ENCODE data around the gene AMN1.
"Not testable (repeated sequence)": the region's sequence is repeated elsewhere in the genome, so short reads cannot be mapped to it uniquely, and the experiment has no call there.

AMN1 gene

DNA sequence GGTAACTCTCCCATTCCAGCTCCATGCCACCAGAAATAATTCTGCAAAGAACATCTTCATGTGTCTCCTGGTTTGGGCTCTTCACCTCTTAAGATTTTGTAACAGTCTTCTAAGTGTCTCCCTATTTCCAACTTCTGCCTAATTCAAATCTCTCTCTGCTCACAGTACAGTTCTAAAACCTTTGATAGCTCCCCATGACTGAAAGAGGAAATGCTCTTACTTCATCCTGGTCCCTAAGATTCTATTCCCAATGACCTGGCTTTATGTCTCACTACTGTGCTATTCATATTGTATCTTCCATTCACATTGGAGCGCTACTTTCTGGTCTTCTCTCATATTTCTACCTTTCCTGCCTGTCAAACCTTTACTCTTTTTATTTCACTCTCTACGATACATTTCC, 1.6 kb downstream of the AMN1 start:
- in situ Hi-C loops (cut with HindIII; ENCODE audit: low pct_unique_long_range_greater_than_20kb, low sequenced_read_pairs) = no loop called here
- TF ChIP-seq JUND (IDR thresholded peaks at IDR 0.05; ENCODE audit: low read depth) = no peak
- no peak for DNase-seq (ENCODE audit: low read depth in 1 of 2, low spot score in 1 of 2)

DNA sequence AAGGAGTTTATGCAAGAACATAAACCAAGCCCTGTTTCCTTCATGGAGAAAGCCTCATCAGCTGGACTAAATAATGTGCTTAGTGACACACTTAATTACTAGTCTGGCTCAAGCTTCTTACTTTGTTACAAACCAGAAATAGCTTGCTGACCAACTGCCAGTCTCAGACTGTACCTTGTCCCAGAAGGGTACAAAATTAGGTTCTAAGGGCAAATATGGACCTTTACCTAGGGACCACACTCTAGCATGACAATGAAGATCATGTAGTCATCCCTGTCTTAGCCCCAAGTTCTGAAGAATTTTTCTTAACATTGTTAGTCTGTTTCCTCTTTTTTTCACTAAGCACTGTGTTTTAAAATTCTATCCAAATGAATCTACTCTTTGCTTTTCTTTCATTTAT, 2.2 kb downstream of the AMN1 start:
- in situ Hi-C loops (cut with HindIII; ENCODE audit: low pct_unique_long_range_greater_than_20kb, low sequenced_read_pairs) = no loop called here
- no peak for TF ChIP-seq JUND (IDR thresholded peaks at IDR 0.05; ENCODE audit: low read depth)
- DNase-seq (ENCODE audit: low read depth in 1 of 2, low spot score in 1 of 2) = no peak

DNA sequence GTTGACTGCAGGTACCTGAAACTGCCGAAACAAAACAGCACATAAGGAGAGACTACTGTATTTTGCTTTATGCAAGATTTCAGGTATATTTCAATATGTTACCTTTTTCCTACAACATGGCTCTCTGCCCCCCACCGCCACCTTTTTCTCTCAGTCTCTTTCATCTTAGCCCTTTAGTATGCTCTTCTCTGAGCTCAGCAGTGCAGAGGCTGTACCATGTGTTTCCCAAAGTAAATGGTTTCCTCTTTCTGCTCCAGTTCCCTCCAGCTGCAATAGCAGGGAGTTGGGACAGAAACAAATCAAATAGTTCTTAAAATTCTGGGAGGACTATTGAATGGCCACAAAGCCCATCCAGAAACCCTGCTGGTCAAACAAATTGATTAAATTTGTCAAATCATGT, 4.3 kb downstream of the AMN1 start:
- in situ Hi-C loops (cut with HindIII; ENCODE audit: low pct_unique_long_range_greater_than_20kb, low sequenced_read_pairs) = no loop called here
- DNase-seq (ENCODE audit: low read depth in 1 of 2, low spot score in 1 of 2) = peak in 1 of 2 experiments; percentile 13
- TF ChIP-seq JUND (IDR thresholded peaks at IDR 0.05; ENCODE audit: low read depth) = no peak

DNA sequence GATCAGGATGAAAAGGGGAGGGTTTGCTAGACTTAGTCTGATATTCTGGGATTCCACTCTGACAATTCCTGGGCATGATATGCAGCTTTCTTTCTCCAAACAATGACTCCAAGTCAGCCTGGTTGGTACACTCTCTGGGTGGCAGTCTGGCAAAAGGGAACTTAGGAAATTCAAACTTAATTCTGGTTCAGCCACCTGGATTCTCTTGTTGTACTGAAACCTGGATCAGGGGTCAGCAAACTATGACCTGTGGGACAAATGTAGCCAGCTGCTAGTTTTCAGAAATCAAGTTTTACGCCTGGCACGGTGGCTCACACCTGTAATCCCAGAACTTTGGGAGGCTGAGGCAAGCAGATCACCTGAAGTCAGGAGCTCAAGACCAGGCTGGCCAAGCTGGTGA, 6.2 kb downstream of the AMN1 start:
- in situ Hi-C loops (cut with HindIII; ENCODE audit: low pct_unique_long_range_greater_than_20kb, low sequenced_read_pairs) = no loop called here
- no peak for DNase-seq (ENCODE audit: low read depth in 1 of 2, low spot score in 1 of 2)
- no peak for TF ChIP-seq JUND (IDR thresholded peaks at IDR 0.05; ENCODE audit: low read depth)

DNA sequence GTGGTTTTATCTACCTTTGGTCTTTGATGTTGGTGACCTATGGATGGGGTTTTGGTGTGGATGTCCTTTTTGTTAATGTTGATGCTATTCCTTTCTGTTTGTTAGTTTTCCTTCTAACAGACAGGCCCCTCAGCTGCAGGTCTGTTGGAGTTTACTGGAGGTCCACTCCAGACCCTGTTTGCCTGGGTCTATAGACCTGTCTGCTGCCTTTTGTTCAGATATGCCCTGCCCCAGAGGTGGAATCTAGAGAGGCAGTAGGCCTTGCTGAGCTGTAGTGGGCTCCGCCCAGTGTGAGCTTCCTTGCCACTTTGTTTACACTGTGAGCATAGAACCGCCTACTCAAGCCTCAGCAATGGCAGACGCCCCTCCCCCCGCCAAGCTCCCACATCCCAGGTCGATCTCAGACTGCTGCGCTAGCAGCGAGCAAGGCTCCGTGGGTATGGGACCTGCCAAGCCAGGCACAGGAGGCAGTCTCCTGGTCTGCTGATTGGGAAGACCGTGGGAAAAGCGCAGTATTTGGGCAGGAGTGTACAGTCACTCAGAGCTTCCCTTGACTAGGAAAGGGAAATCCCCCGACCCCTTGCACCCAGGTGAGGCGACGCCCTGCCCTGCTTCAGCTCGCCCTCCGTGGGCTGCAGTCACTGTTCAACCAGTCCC, 10.2 kb downstream of the AMN1 start:
- peak in 1 of 2 experiments; percentile 34 for DNase-seq (ENCODE audit: low read depth in 1 of 2, low spot score in 1 of 2)
- in situ Hi-C loops (cut with HindIII; ENCODE audit: low pct_unique_long_range_greater_than_20kb, low sequenced_read_pairs) = not testable (repeated sequence)

DNA sequence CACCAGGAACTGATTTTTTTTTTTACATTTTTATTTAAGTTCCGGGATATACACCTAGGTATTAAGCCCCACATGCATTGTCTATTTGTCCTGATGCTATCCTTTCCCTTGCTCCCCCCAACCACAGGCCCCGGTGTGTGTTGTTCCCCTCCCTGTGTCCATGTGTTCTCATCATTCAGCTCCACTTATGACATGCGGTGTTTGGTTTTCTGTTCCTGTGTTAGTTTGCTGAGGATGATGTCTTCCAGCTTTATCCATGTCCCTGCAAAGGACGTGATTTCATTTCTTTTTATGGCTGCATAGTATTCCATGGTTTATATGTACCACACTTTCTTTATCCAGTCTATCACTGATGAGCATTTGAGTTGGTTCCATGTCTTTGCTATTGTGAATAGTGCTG, 11.8 kb downstream of the AMN1 start:
- in situ Hi-C loops (cut with HindIII; ENCODE audit: low pct_unique_long_range_greater_than_20kb, low sequenced_read_pairs); DNase-seq (ENCODE audit: low read depth in 1 of 2, low spot score in 1 of 2): not testable (repeated sequence)

GRCh38 chr12:31715283-31715825, 13.5 kb downstream of the AMN1 start:
- DNase-seq (ENCODE audit: low read depth in 1 of 2, low spot score in 1 of 2) = peak; percentile 36 to 92
- in situ Hi-C loops (cut with HindIII; ENCODE audit: low pct_unique_long_range_greater_than_20kb, low sequenced_read_pairs) = no loop called here
- TF ChIP-seq JUND (IDR thresholded peaks at IDR 0.05; ENCODE audit: low read depth) = peak; percentile 89

GRCh38 chr12:31714406-31715271, 14.2 kb downstream of the AMN1 start:
- TF ChIP-seq JUND (IDR thresholded peaks at IDR 0.05; ENCODE audit: low read depth) = no peak
- no peak for DNase-seq (ENCODE audit: low read depth in 1 of 2, low spot score in 1 of 2)
- in situ Hi-C loops (cut with HindIII; ENCODE audit: low pct_unique_long_range_greater_than_20kb, low sequenced_read_pairs) = no loop called here

GRCh38 chr12:31712877-31713276, 15.9 kb downstream of the AMN1 start:
- in situ Hi-C loops (cut with HindIII; ENCODE audit: low pct_unique_long_range_greater_than_20kb, low sequenced_read_pairs) = no loop called here
- DNase-seq (ENCODE audit: low read depth in 1 of 2, low spot score in 1 of 2) = no peak
- TF ChIP-seq JUND (IDR thresholded peaks at IDR 0.05; ENCODE audit: low read depth) = no peak

DNA sequence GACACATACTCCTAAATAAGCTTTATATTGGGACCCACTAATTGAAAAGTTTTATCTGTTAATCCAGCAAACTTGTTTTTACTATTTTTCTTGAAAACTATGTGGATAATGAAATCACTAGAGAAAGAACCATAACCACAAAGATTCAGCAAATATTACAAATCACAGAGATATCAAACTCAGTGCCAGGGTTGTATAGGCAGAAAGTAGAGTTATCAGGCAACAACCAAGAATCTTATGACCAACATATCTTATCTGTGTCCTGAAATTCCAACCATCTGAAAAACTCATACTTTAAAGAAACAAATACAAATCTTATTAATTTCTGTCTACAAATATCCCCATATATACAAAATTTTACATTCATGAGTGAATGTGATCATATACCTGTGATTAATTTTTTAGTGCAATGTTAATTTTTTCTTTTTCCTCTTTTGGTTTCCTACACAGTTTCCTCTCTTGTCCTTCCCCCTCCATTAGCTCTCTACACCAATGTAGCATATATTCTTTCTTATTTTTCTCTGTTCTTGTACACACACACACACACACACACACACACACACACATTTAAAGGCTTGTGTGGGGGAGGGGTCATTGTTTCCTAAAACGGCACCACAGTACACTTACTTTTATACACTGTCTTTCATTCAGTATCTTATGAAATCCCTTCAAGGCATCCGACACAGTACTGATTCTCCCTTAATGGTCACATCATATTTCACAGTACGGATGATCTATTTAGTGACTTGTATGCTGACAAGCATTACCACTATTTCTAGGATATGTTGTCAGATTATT, 18.6 kb downstream of the AMN1 start:
- in situ Hi-C loops (cut with HindIII; ENCODE audit: low pct_unique_long_range_greater_than_20kb, low sequenced_read_pairs) = no loop called here
- no peak for DNase-seq (ENCODE audit: low read depth in 1 of 2, low spot score in 1 of 2)
- TF ChIP-seq JUND (IDR thresholded peaks at IDR 0.05; ENCODE audit: low read depth) = no peak

DNA sequence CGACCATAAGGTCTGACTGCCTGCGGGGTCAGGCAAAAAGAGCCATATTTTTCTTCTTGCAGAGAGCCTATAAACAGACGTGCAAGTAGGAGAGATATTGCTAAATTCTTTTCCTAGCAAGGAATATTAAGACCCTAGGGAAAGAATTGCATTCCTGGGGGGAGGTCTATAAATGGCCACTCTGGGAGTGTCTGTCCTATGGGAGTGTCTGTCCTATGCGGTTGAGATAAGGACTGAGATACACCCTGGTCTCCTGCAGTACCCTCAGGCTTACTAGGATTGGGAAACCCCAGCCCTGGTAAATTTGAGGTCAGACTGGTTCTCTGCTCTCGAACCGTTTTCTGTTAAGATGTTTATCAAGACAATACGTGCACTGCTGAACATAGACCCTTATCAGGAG, 20.7 kb downstream of the AMN1 start:
- in situ Hi-C loops (cut with HindIII; ENCODE audit: low pct_unique_long_range_greater_than_20kb, low sequenced_read_pairs) = not testable (repeated sequence)

GRCh38 chr12:31705621-31706020, 23.2 kb downstream of the AMN1 start:
- no peak for DNase-seq (ENCODE audit: low read depth in 1 of 2, low spot score in 1 of 2)
- TF ChIP-seq JUND (IDR thresholded peaks at IDR 0.05; ENCODE audit: low read depth) = no peak
- in situ Hi-C loops (cut with HindIII; ENCODE audit: low pct_unique_long_range_greater_than_20kb, low sequenced_read_pairs) = no loop called here

More for the DNA sequence above, 20.7 kb downstream of the AMN1 start:
- DNase-seq (ENCODE audit: low read depth in 1 of 2, low spot score in 1 of 2) = not testable (repeated sequence)

All from T47D (cell line).